DMS79 treated with DMSO at 0.1 percent for 48 hours (cell line): ENCODE measurements around the gene TK1.

Experiments used
- DNase-seq: peaks from one replicate; lab custom pipeline; 2025; lab: John Stamatoyannopoulos, UW

TK1 gene

DNA sequence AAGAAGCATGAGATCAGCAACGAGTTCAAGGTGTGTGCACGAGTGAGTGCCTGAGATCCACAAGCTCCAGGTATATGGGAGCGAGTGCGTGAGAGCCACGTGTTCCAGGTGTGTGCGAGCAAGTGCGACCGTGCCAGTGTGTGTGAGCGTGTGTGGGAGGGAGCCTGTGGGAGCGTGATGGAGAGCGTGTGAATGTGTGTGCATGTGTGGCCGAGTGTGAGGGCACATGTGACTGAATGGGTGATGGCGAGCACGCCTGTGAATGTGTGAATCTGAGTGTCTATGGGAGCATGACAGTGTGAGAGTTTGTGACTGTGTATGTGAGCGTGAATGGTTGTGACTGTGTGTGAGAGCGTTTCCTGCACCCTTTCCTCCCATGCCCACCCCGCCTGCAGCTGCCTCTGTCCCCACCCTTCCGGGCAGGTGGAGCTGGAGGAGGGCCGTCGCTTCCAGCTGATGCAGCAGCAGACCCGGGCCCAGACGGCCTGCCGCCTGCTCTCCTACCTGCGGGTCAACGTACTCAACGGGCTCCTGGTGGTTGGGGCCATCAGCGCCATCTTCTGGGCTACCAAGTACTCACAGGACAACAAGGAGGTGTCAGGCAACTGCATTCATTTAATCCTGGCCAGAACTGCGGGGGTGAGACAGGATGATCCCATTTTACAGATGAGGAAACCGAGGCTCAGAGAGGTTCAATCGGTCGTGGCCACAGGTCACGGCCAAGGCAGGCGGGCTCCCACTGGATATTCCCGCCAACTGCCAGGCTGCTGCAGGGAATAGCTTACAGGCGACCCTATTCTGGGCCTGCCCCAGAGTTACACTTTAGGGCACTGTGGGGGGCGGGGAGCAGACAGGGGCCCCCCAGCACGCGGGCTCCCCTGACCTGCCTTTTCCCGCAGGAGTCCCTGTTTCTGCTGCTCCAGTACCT lies 52.6 kb downstream of the TK1 start:
- no peak for DNase-seq

- no peak for DNase-seq
Measured at GRCh38 chr17:78133179-78133951, 53.5 kb downstream of the TK1 start.

GRCh38 chr17:78132767-78133178 lies 54.1 kb downstream of the TK1 start:
- no peak for DNase-seq

DNA sequence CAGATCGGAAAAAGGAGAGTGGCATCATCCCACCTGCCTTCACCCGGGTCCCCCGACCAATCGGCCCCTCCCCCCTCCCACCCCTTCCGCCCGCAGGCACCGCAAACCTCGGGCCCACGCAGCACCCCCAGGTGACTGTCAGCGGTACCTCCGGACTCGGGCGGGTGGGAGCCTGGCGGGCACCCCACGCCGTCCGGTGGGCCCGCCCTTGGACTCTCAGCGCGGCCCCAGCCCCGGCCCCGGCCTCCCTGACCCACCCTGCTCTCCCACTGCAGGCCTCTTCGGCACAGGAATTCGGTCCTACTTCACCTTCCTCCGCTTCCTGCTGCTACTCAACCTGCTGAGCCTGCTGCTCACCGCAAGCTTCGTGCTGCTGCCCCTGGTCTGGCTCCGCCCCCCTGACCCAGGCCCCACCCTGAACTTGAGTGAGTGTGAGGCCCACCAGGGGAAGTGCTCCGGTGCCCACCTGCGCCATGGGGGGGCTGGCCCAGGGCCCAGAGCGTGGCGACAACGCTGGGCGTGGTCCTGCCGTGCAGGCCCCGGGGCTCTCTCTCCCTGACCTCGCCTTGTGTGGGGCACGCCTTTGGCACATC lies 54.7 kb downstream of the TK1 start:
- no peak for DNase-seq

DNA sequence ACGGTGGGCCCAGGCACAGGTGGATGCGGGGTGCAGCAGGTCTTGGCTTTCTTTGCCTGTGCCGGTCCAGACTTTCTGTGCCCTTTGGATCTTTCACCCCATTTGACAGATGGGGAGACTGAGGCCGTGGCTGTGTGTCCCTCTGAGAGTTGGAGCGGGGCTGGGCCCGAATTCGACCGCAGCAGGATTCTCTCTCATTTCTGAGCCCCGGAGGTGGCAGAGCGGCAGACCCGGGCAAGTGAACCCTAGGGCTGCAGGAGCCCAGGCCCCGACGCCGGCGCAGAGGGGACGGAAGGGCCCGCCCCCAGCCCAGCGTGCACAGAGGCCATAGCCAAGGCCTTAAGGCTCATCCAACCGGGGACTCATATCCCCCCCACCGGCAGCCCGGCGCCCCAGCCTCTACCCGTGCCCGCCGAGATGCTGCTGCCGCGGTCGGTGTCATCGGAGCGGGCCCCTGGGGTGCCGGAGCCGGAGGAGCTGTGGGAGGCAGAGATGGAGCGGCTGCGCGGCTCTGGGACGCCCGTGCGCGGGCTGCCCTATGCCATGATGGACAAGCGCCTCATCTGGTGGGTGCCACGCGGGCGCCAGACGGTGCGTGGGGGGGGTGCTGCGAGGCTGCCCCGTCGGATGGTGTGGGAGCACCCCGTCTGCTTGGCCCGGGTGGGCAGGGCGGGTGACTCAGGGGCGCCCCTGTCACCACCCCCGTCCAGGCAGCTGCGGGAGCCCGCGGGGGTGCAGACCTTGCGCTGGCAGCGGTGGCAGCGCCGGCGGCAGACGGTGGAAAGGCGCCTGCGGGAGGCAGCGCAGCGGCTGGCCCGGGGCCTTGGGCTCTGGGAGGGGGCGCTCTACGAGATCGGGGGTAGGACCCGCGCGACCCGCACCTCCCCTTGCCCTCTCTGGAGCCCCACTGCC lies 55.4 kb downstream of the TK1 start:
- DNase-seq: no peak

- DNase-seq: no peak
Measured at GRCh38 chr17:78130437-78131101, 56.3 kb downstream of the TK1 start, which contains the start of gene TMC8. Gene TMC8 (plus strand): TSS chr17:78130771. CDS start chr17:78131589, 818 bp downstream.

GRCh38 chr17:78130090-78130436 lies 56.8 kb downstream of the TK1 start:
- DNase-seq: peak; percentile 1

DNA sequence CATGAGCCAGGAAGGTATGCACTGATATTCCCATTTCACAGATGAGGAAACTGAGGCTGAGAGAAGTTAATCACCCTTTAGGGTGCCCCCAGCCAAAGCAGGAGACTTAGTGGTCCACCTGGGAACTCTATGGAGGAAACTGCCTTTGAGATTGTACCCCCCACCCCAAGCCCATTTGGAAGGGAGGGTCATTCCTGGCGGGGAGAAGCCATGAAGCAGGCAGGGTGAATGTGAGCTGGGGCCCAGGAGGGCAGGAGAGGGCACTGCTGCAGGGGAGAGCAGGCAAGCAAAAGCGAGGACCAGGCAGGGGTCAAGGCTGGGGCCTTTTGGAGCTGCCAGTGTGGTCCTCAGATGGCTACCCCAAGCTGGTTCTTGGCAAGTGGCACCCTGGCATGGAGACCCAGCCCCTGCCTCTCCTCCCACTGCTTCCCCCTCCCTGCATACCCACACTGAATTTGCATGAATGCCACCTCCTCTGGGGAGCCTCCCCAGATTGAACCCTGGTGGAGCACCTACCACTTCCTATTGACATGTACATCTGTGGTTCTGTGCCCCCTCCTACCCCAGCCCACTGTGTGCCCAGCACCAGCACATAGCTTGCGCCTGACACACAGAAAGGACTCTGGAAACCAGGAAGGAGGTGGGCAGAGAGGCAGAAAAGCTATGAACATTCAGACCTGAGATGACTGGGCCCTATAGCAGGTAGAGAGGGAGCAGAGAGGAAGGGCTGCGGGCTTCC lies 57.3 kb downstream of the TK1 start:
- DNase-seq: no peak

GRCh38 chr17:78128551-78129350 lies 58.1 kb downstream of the TK1 start, which contains the start of gene TMC6:
Gene TMC6 (minus strand): TSS chr17:78128755. CDS start chr17:78126832, 1,923 bp downstream.
- peak; percentile 31 for DNase-seq

- no peak for DNase-seq
Measured at GRCh38 chr17:78127888-78128550, 58.8 kb downstream of the TK1 start.

GRCh38 chr17:78127239-78127887 lies 59.5 kb downstream of the TK1 start:
- no peak for DNase-seq

- no peak for DNase-seq
Measured at GRCh38 chr17:78126895-78127238, 60.0 kb downstream of the TK1 start.

GRCh38 chr17:78125976-78126894 lies 60.6 kb downstream of the TK1 start:
- no peak for DNase-seq

DNA sequence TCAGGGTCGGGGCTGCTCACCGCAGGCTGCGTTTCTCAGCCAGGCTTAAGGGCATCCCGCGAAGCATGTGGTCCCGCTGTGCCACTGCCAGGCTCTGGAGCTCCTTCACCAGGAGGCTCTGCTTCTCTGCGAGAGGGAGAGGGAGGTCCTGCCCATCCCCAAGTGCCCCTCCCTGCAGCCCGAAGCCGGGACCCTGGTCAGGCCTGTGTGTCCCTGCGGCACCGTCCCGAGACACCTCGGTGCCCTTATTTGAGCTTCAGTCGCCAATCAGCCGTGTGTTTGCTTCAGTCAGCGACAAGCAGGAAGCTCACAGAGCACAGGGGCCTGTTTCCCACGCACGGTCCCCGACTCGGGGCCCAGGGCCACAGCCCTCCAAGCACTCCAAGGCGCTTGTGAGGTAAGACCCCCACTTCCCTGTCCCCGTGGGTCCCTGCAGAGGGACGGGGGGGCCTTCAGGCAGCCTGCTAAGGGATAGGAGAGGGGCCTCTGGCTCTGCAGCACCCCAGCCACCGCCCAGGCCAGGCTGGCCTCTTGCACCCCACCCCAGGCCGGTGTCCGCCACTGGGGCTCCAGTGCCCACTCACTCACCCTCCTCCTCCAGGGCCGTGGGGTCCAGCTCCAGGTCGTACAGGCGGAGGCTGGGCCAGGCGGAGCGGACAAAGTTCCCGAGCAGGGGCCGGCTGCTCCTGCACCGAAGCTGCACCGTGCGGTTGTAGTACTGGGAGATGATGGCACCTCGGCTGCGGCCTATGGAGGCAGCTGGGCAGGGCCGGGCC lies 61.5 kb downstream of the TK1 start:
- no peak for DNase-seq

- DNase-seq: no peak
Measured at GRCh38 chr17:78124836-78125137, 62.1 kb downstream of the TK1 start.
